GM18951 (cell line): ENCODE data around the gene ZSCAN32.

Source experiments
- POLR2A ChIP-seq: IDR thresholded peaks from 4 replicates; pipeline ENCODE4 v1.6.1; 2011; ENCODE audit warnings: mild to moderate bottlenecking; ENCODE audit not compliant: insufficient read length, insufficient read depth; ENCODE audit errors: extremely low read depth
- in situ Hi-C: fragments of 300-500 bp; cut with MboI; formaldehyde crosslinking; loops from one replicate; pipeline ENCODE4 v1.12.0; 2022; ENCODE audit warnings: low sequenced_read_pairs, mixed read lengths, inconsistent platforms; ENCODE audit not compliant: unreplicated experiment

ZSCAN32 gene

GRCh38 chr16:3400779-3401688 is at the start of gene ZSCAN32, which contains the start of gene ZNF174:
TSS of gene ZSCAN32 (minus strand) at chr16:3401004. CDS start at chr16:3397557, 3,447 bp downstream.
TSS of gene ZNF174 (plus strand) at chr16:3401215. CDS start at chr16:3402005, 790 bp downstream.
- TF ChIP-seq POLR2A = peak; percentile 95
- in situ Hi-C loops = no loop called here

- in situ Hi-C loops = no loop called here
- no peak for TF ChIP-seq POLR2A
These were observed 43.2 kb upstream of the ZSCAN32 start for GRCh38 chr16:3444032-3444388.

DNA sequence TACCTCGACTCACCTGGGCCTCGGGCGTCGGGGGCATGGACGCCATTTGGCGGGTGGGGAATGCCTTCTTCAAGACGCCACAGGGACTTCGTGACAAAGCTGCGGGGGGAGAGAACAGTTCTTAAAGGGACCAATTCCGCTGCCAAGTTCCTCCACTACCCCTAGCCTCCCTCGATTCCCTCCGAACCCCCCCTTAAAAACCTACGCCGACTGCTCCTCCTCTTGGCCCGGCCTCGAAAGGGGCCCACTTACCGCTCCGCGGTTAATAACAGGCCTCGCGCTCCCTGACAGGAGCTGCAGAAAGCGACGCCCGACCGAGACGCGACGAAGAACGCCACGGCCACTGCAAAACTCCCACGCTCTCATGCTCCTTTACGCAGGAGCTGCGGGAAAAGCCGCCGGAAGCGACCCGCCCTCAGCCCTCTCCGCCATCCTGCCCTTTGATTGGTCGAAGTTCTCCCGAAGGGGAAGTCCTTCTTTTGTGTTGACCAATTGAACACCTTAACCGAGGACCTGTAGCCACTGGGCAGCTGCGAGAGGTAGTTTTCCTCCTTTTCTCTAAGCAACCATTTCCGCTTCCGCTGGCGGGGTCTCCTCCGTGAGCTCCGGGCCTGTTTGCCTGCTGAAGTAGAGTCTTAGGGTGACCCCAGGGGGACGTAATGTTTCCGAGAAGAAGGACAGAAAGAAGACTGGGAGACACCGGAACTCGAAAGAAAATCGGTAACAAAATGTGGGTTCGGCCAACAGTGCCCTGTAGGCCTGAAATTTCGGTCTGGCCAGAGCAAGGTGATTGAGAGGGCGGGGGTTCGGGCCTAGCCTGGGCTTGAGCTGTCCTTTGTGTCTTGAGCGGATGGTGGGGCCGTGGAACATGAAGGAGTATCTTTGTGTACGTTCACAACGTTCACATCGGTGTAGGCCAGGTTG is 42.6 kb upstream of the ZSCAN32 start, which contains the start of the genes NAA60 and ZNF597:
TSS of gene NAA60 (plus strand) at position 573 of the 924 bp plus-strand sequence. CDS start 32,548 bp downstream, outside the sequence.
TSS of gene ZNF597 (minus strand) at position 397 of the 924 bp plus-strand sequence. CDS start at position 46, 351 bp downstream.
- in situ Hi-C loops = no loop called here
- TF ChIP-seq POLR2A = peak; percentile 58

- in situ Hi-C loops = no loop called here
- no peak for TF ChIP-seq POLR2A
These were observed 38.8 kb upstream of the ZSCAN32 start for GRCh38 chr16:3439637-3440036.

GRCh38 chr16:3434373-3434772 is 33.6 kb upstream of the ZSCAN32 start:
- TF ChIP-seq POLR2A = no peak
- in situ Hi-C loops = no loop called here

DNA sequence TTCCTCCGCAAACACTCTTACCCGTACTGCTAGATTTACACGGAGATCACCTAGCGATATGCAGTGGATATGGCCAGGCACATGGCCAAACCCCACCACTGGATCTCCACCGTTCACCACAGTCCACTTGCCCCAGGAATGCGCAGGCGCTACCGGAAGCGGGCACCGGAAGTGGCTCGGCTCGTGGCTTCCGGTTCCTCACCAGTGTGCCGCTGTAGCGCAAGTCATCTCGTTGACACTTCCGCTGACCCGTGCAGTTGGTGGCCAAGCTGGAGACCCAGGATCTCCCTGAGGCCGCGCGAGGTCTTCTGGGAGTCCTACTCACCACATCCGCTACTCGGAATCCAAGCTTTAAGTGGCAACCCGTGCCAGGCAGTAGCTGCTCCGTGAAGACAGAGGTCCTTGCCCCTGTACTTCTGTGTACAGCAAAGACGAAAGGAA is 31.0 kb upstream of the ZSCAN32 start:
- no peak for TF ChIP-seq POLR2A
- in situ Hi-C loops = no loop called here

GRCh38 chr16:3413730-3414379 is 13.1 kb upstream of the ZSCAN32 start:
- in situ Hi-C loops = no loop called here
- no peak for TF ChIP-seq POLR2A

DNA sequence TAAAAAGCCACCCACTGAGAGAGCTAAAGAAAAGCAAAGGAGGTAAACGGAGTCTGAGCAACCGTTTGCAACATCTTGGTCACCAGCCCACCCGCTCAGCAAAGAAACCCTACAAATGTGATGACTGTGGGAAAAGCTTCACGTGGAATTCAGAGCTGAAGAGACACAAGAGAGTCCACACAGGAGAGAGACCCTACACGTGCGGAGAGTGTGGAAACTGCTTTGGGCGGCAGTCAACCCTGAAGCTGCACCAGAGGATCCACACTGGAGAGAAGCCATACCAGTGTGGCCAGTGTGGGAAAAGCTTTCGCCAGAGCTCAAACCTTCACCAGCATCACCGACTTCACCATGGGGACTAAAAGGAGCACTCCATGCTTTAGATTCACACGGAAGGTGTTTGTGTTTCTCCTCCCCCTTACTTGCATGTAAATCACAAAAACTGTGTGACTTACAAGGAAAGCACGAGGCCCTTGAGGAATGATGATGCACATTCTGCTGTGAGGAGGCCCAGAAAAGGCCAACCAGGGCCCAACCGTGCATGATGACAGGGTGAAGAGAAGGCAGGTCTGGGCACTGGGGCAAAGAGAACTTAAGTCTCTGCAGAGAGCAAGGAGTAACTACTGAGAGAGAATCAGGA is 7.9 kb upstream of the ZSCAN32 start:
- in situ Hi-C loops = no loop called here
- TF ChIP-seq POLR2A = no peak

DNA sequence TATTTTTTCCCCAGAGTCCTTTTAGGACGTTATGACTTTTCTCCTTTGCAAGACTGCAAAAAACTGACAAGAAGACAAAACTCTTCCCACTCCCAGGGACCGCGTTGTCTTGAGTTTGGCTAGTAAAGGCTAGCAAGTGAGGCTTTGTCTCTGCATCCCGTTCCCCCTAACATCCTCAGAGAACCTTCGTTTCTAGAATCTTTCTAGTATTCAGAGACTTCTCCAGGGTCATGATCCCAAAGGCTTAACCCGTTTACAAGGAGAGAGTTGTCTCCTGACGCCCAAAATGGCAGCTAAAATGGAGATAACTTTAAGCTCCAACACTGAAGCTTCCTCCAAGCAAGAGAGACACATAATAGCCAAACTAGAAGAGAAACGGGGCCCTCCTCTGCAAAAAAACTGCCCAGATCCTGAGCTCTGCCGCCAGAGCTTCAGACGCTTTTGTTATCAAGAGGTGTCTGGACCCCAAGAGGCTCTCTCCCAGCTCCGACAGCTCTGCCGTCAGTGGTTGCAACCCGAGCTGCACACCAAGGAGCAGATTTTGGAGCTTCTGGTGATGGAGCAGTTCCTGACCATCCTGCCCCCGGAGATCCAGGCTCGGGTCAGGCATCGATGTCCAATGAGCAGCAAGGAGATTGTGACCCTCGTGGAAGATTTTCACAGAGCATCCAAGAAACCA is 1.1 kb upstream of the ZSCAN32 start:
- TF ChIP-seq POLR2A = no peak
- in situ Hi-C loops = no loop called here

DNA sequence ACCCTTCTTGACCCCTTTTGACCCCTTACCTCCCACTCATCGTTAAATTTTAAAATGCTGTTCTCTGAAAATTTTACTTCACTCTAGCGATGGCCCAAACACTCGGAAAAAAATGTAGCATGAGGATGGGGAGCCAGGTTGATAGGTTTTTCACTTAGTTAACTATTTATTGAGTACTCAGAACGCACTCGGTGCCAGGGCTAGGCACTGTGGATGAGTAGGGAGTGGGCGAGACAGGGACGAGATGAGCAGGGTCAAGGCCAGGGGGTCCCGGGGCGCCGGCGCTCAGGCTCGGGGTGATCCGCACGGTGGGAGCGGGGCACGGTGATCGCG is 392 bp downstream of the ZSCAN32 start:
- no peak for TF ChIP-seq POLR2A
- in situ Hi-C loops = no loop called here

DNA sequence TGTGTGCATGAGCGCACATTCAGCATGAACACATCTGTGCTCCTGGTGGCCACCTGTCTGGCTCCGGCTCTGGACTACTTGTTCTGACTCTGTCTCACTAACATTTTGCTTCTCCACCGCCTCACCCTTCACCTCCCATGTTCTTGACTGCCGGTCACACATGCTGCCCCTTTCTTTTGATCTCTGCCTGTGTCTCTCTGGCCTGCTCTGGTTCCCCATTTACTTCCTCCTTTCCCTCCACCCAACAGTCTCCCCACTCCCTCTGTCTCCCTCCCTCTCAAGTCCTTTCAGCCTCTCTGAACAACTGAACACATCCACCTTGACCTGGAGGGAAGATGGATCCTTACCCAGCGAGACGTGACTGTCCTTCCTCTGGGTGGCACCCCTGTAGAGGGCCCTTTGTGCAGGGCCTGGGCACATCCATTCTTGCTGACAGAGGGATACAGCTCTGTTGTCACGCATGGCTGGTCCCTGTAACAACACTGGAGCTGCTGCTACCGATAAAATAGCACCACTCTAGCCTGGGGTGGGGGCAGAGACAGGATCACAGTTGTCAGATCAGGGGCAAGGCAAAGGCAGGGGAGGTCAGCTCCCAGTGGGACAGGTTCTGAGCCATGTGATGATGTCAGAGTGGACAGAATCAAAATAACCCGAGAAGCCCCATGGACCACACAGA is 11.0 kb downstream of the ZSCAN32 start:
- in situ Hi-C loops = no loop called here
- TF ChIP-seq POLR2A = no peak

DNA sequence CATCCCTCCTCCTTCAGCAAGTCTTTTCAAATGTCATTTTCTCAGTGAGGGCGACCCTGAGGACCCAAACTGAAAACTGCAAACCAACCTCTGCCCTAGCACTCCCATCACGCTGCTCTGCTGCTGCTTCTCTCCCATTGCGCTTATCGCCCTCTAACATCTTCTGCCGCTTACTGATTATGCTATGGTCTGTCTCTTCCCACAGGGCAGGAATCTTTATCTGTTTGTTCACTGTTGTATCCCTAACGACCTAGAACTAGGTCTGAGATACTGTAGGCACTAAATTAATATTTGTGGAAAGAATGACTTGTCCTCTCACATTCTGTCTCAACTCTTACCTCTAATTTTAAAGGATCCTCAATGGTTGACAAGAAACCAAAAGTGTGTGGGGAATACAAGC is 12.5 kb downstream of the ZSCAN32 start:
- no peak for TF ChIP-seq POLR2A
- in situ Hi-C loops = no loop called here

GRCh38 chr16:3383045-3383448 is 17.8 kb downstream of the ZSCAN32 start:
- in situ Hi-C loops = no loop called here
- no peak for TF ChIP-seq POLR2A
